HEK293 (cell line): ENCODE data around the gene SNRNP70.

ENCODE experiments used
- CTCF ChIA-PET: fragments of 350-600 bp; formaldehyde crosslinking; extraction: SDS; loops from one replicate; lab custom pipeline; 2021; ENCODE audit warnings: antibody characterized with exemption; lab: Yijun Ruan, JAX
- POLR2A ChIA-PET: fragments of 300-600 bp; formaldehyde crosslinking; extraction: SDS; loops from one replicate; lab custom pipeline; 2020; ENCODE audit warnings: antibody characterized with exemption, inconsistent platforms; lab: Yijun Ruan, JAX
- H3K27ac ChIP-seq: fragments of 200-500 bp; sonication (Bioruptor generic); 2 replicates; pipeline ENCODE4 v1.5.1; 2014; ENCODE audit warnings: low read depth, low read length, control low read depth, inconsistent platforms; ENCODE audit errors: extremely low read depth
- H3K36me3 ChIP-seq, 2 experiments: fragments of 200-500 bp in 1 of 2; sonication (Bioruptor generic) in 1 of 2; 1 replicate in 1 of 2; 2 replicates in 1 of 2; pipeline ENCODE4 v1.5.1; 2014 to 2017; ENCODE audit warnings: inconsistent platforms in 2 of 2, low read length in 2 of 2; ENCODE audit not compliant: control insufficient read depth in 2 of 2, insufficient read depth in 1 of 2
- H3K4me1 ChIP-seq: fragments of 200-500 bp; sonication (Bioruptor generic); 2 replicates; pipeline ENCODE4 v1.5.1; 2014; ENCODE audit warnings: mild to moderate bottlenecking, low read length, inconsistent platforms; ENCODE audit not compliant: control insufficient read depth, insufficient read depth
- H3K4me3 ChIP-seq: 2 replicates; pipeline ENCODE4 v1.5.1; 2011; ENCODE audit warnings: low read depth, mild to moderate bottlenecking, control low read depth, low read length, moderate library complexity
- H3K9me3 ChIP-seq: fragments of 200-500 bp; sonication (Bioruptor generic); 2 replicates; pipeline ENCODE4 v1.5.1; 2014; ENCODE audit warnings: low read depth, low read length, inconsistent platforms; ENCODE audit not compliant: control insufficient read depth, insufficient read depth
- ELK4 ChIP-seq: IDR thresholded peaks from 2 replicates; pipeline ENCODE4 v1.6.1; 2011; ENCODE audit warnings: mild to moderate bottlenecking, low read depth, low read length, borderline replicate concordance
- PRDM10 ChIP-seq: fragments of 450-650 bp; formaldehyde crosslinking; IDR thresholded peaks from 2 replicates; pipeline ENCODE4 v1.5.1; 2016; ENCODE audit warnings: missing biosample characterization, missing genetic modification characterization
- PRDM4 ChIP-seq: fragments of 450-650 bp; formaldehyde crosslinking; IDR thresholded peaks from 2 replicates; pipeline ENCODE4 v1.5.1; 2017; ENCODE audit warnings: missing biosample characterization, missing genetic modification characterization
- SCRT1 ChIP-seq: fragments of 450-650 bp; formaldehyde crosslinking; IDR thresholded peaks from 2 replicates; pipeline ENCODE4 v1.5.1; 2016; ENCODE audit warnings: missing biosample characterization, missing genetic modification characterization, borderline replicate concordance
- ZBTB10 ChIP-seq: fragments of 450-650 bp; formaldehyde crosslinking; IDR thresholded peaks from 2 replicates; pipeline ENCODE4 v1.5.1; 2016; ENCODE audit warnings: missing biosample characterization, missing genetic modification characterization
- ZBTB20 ChIP-seq: fragments of 450-650 bp; formaldehyde crosslinking; IDR thresholded peaks from 2 replicates; pipeline ENCODE4 v1.5.1; 2016; ENCODE audit warnings: missing biosample characterization, missing genetic modification characterization
- ZNF121 ChIP-seq: fragments of 450-650 bp; formaldehyde crosslinking; IDR thresholded peaks from 2 replicates; pipeline ENCODE4 v1.5.1; 2016; ENCODE audit warnings: missing biosample characterization, missing genetic modification characterization
- ZNF133 ChIP-seq: fragments of 450-650 bp; formaldehyde crosslinking; IDR thresholded peaks from 2 replicates; pipeline ENCODE4 v1.5.1; 2016; ENCODE audit warnings: missing biosample characterization, missing genetic modification characterization
- ZNF350 ChIP-seq: fragments of 450-650 bp; formaldehyde crosslinking; IDR thresholded peaks from 2 replicates; pipeline ENCODE4 v1.5.0; 2017; ENCODE audit warnings: missing biosample characterization, mild to moderate bottlenecking, missing genetic modification characterization
- ZNF433 ChIP-seq: fragments of 450-650 bp; formaldehyde crosslinking; IDR thresholded peaks from 2 replicates; pipeline ENCODE4 v1.5.1; 2016; ENCODE audit warnings: missing biosample characterization, missing genetic modification characterization, low read depth
- ZNF501 ChIP-seq: fragments of 450-650 bp; formaldehyde crosslinking; IDR thresholded peaks from 2 replicates; pipeline ENCODE4 v1.5.1; 2016; ENCODE audit warnings: missing biosample characterization, missing genetic modification characterization
- ZNF580 ChIP-seq: fragments of 450-650 bp; formaldehyde crosslinking; IDR thresholded peaks from 2 replicates; pipeline ENCODE4 v1.5.1; 2016; ENCODE audit warnings: missing biosample characterization, missing genetic modification characterization
- ZNF600 ChIP-seq: fragments of 450-650 bp; formaldehyde crosslinking; IDR thresholded peaks from 2 replicates; pipeline ENCODE4 v1.5.1; 2016; ENCODE audit warnings: missing biosample characterization, missing genetic modification characterization
- ZNF610 ChIP-seq: fragments of 450-650 bp; formaldehyde crosslinking; IDR thresholded peaks from 2 replicates; pipeline ENCODE4 v1.5.1; 2016; ENCODE audit warnings: missing biosample characterization, missing genetic modification characterization, borderline replicate concordance
- ZSCAN30 ChIP-seq: fragments of 450-650 bp; IDR thresholded peaks from 2 replicates; pipeline ENCODE4 v1.5.1; 2018; ENCODE audit warnings: missing biosample characterization, mild to moderate bottlenecking, missing genetic modification characterization, moderate library complexity
- ZSCAN4 ChIP-seq: fragments of 450-650 bp; formaldehyde crosslinking; IDR thresholded peaks from 2 replicates; pipeline ENCODE4 v1.5.1; 2017; ENCODE audit warnings: missing biosample characterization, missing genetic modification characterization

The SNRNP70 gene

GRCh38 chr19:49111218-49111998 is 26.2 kb downstream of the SNRNP70 start:
- Histone ChIP-seq H3K4me1 (peaks cover 11% of the 10 kb centered on the region), H3K4me3 (no peak overlapping the region), H3K9me3 (no peaks in the 10 kb centered on the region)
- CTCF ChIA-PET, result interaction anchor here (0.6 to 7.9 kb wide), 6 partner anchors 14 to 490 kb away, joined by 3 to 104 read pairs (median 4); no protein-coding TSS in a partner anchor
- peak; percentile 30; the same call in 1 of the 2 replicates for TF ChIP-seq ZNF600 (tag by site-specific recombination)
- no peak for TF ChIP-seq ZBTB20 (tag by site-specific recombination)
- 0 out of 2 replicates have a peak, but pooled peaks have one; percentile 37 for TF ChIP-seq ZNF121 (tag by site-specific recombination)
- peak; percentile 61 for TF ChIP-seq ZSCAN4 (tag by site-specific recombination)
- TF ChIP-seq, all 188 proteins: peak for 3
- peaks cover 23 to 41% of the 10 kb centered on the region in 2 experiments for H3K36me3 ChIP-seq
- POLR2A ChIA-PET, result interaction anchor here (1.6 kb wide), 1 partner anchor 14 kb away, joined by 4 read pairs; no protein-coding TSS in a partner anchor
- H3K27ac ChIP-seq, result no peak overlapping the region

GRCh38 chr19:49113762-49114629 is 28.7 kb downstream of the SNRNP70 start, which contains the start of gene LIN7B:
LIN7B (plus strand) TSS chr19:49114370; CDS start chr19:49114405, 35 bp downstream.
- ChIA-PET CTCF (interaction anchor here (0.6 to 3.0 kb wide), 12 partner anchors 8 to 121 kb away, joined by 3 to 33 read pairs (median 7); partner anchors contain the start of genes GYS1 and RUVBL2), POLR2A (interaction anchor here (0.5 to 2.3 kb wide), 13 partner anchors 14 to 156 kb away, joined by 3 to 22 read pairs (median 5); partner anchors contain the start of genes GYS1 and RUVBL2)
- Histone ChIP-seq H3K27ac (peak within 1 kb of the TSS; percentile 84), H3K4me3 (peak within 1 kb of the TSS; percentile 69), H3K9me3 (no peaks in the 10 kb centered on the region), H3K4me1 (peaks cover 14% of the 10 kb centered on the region), H3K36me3 (peaks cover 0 to 18% of the 10 kb centered on the region in 2 experiments; a peak in 2 of 3 replicates)
- TF ChIP-seq ZNF433 (tag by site-specific recombination) (no peak), ZNF610 (tag by site-specific recombination) (peak; percentile 32; the same call in 1 of the 2 replicates), SCRT1 (0 out of 2 replicates have a peak, but pooled peaks have one; percentile 44), ELK4 (no peak), ZNF350 (tag by site-specific recombination) (no peak), ZNF580 (tag by site-specific recombination) (no peak), ZNF501 (tag by site-specific recombination) (no peak; the same call in 1 of the 2 replicates), PRDM10 (tag by site-specific recombination) (peak; percentile 43; the same call in 1 of the 2 replicates), ZNF133 (tag by site-specific recombination) (no peak), ZSCAN30 (tag by site-specific recombination) (0 out of 2 replicates have a peak, but pooled peaks have one; percentile 52), PRDM4 (tag by site-specific recombination) (peak; percentile 39; the same call in 1 of the 2 replicates), ZBTB10 (tag by site-specific recombination) (peak; percentile 65; the same call in 1 of the 2 replicates)
